Thymus (tissue), 11 donors: ENCODE results near the gene PDRG1. TPM values are rescaled to one million over a fixed set of nuclear protein-coding genes. Genes with fewer than 3 reads are reported as not detected.

Source experiments
- DNase-seq, 9 donors: peaks; one replicate each; pipeline ENCODE4 v3.0.0-alpha.2; 2013; ENCODE audit warnings: low spot score in 9 of 9, low read depth in 6 of 9, missing footprints in 1 of 9
- H3K27ac ChIP-seq, 2 donors: one replicate each; pipeline ENCODE4 v1.5.1; 2013; ENCODE audit warnings: control low read depth in 1 of 2, low read depth in 1 of 2, low read length in 1 of 2, mild to moderate bottlenecking in 1 of 2, moderate library complexity in 1 of 2
- H3K27me3 ChIP-seq, 2 donors: one replicate each; pipeline ENCODE4 v1.5.1; 2013; ENCODE audit warnings: low read length in 1 of 2; ENCODE audit not compliant: control insufficient read depth in 2 of 2, insufficient read depth in 1 of 2
- H3K36me3 ChIP-seq, 2 donors: one replicate each; pipeline ENCODE4 v1.5.1; 2013; ENCODE audit warnings: low read length in 1 of 2, mild to moderate bottlenecking in 1 of 2, moderate library complexity in 1 of 2; ENCODE audit not compliant: control insufficient read depth in 2 of 2, insufficient read depth in 2 of 2
- H3K4me1 ChIP-seq, 2 donors: one replicate each; pipeline ENCODE4 v1.5.1; 2013; ENCODE audit warnings: low read length in 2 of 2; ENCODE audit not compliant: control insufficient read depth in 2 of 2, insufficient read depth in 2 of 2
- H3K4me3 ChIP-seq, 2 donors: one replicate each; pipeline ENCODE4 v1.5.1; 2013; ENCODE audit warnings: low read length in 2 of 2, control low read depth in 1 of 2, mild to moderate bottlenecking in 1 of 2
- H3K9me3 ChIP-seq, 2 donors: one replicate each; pipeline ENCODE4 v1.5.1; 2013; ENCODE audit warnings: low read length in 1 of 2, mild to moderate bottlenecking in 1 of 2; ENCODE audit not compliant: control insufficient read depth in 2 of 2, insufficient read depth in 1 of 2
- WGBS: extraction: QIAGEN DNeasy Blood & Tissue Kit; methylation state at CpG from one replicate; pipeline ENCODE4 v1.1.7; 2013; 5-methylcytosine and 5-hydroxymethylcytosine counted together
- polyA plus RNA-seq: library from polyadenylated mRNA; stranded (reverse); fragments of 200-250 nt; gene quantifications from one replicate; pipeline ENCODE4 v1.2.3, GENCODE V29; 2013
- total RNA-seq: library from RNA; stranded (reverse); fragments of 120-200 nt; gene quantifications from one replicate; pipeline ENCODE4 v1.2.4, GENCODE V29; 2013
- donor health status: healthy.

The PDRG1 gene
- total and polyA plus RNA-seq, 2 donors = 11.1 to 16.4 TPM

DNA sequence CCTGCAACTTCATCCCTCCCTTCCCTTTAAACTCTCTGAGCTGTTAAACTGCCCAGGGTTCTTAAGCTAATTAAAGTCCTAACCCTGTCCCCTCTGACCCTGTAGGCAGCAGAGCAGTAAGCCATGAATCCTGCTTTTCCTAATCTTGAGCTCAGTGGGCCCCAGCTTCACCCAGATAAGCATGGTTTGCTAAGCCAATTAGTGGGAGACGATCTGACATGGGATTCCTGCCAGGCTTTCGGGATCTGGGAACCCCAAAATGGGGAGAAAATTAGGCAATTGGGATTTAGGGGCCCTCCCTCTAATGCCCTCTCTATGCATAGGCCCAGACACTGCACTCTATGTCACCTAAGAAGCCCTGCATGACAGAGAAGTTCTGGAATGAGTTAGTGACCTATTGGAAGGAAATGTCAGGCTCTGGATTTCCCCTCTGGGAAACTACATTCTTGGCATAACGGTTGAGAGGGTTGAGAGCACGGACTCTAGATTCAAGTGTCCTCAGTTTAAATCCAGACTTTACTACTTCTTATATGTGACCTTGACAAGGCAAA, 20.7 kb upstream of the PDRG1 start:
- H3K9me3 ChIP-seq = no peaks in the 10 kb centered on the region
- H3K27me3 ChIP-seq = peaks cover 13 to 40% of the 10 kb centered on the region in 2 donors
- no peak overlapping the region for H3K27ac ChIP-seq
- H3K4me3 ChIP-seq = no peak overlapping the region
- WGBS = 73% methylated on average over 4 of the region's 4 CpGs
- H3K36me3 ChIP-seq = no peaks in the 10 kb centered on the region
- H3K4me1 ChIP-seq = no peaks in the 10 kb centered on the region
- no peak for DNase-seq

DNA sequence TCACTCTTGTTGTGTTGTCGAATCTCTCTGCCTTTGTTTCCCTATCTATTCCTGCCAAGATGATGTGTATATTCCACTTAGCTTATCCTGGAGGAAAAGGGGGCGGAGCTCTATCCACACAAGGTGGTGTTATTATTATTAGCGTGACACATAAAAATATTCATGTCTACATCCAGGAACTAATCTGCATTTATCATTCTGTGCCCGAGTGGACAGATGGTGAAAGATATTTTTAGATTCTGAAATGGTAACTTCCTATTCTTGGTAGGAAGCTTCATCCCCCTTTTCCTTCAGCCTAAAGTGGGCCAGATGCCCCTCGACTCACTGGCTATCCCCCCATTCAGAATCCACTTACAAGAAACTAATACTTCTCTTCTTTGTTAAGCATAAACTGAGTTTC, 18.1 kb upstream of the PDRG1 start:
- Histone ChIP-seq H3K4me1 (no peaks in the 10 kb centered on the region), H3K9me3 (no peaks in the 10 kb centered on the region), H3K4me3 (no peak overlapping the region), H3K27ac (no peak overlapping the region), H3K36me3 (no peaks in the 10 kb centered on the region), H3K27me3 (peaks cover 16 to 51% of the 10 kb centered on the region in 2 donors)
- WGBS = 59% methylated on average over 5 of the region's 5 CpGs
- DNase-seq = no peak

DNA sequence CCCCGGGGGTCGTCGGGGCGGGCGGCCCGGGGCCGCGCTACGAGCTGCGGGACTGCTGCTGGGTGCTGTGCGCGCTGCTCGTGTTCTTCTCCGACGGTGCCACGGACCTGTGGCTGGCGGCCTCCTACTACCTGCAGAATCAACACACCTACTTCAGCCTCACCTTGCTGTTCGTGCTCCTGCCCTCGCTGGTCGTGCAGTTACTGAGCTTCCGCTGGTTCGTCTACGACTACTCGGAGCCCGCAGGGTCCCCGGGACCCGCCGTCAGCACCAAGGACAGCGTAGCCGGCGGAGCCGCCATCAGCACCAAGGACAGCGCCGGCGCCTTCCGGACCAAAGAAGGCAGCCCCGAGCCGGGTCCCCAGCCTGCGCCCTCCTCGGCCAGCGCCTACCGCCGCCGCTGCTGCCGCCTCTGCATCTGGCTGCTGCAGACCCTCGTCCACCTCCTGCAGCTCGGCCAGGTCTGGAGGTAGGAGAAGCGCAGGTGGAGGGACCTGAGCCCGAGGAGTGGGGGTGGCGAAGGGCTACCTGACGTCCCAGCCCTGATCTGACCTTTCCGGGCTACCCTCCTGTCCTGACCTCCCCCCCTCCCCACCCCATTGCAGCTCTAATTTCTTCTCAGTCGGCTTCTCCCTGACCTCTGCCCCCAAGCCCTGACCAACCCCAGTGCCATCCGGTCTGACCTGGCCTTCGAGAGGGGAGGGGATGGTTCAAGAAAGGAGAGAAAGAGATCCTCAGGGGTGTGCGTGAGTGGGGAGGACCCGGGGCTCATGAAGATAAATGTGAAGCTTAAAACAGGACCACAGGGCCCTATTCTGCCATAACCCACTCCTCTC, 16.7 kb upstream of the PDRG1 start:
- H3K4me1 ChIP-seq = no peaks in the 10 kb centered on the region
- H3K27me3 ChIP-seq = peaks cover 16 to 48% of the 10 kb centered on the region in 2 donors
- peak overlapping the region in 1 of 2 donors; percentile 51 for H3K4me3 ChIP-seq
- H3K9me3 ChIP-seq = no peaks in the 10 kb centered on the region
- 4% methylated on average over 57 of the region's 57 CpGs for WGBS
- DNase-seq = peak; percentile 71 to 94 (median 79)
- H3K27ac ChIP-seq = no peak overlapping the region
- H3K36me3 ChIP-seq = no peaks in the 10 kb centered on the region

DNA sequence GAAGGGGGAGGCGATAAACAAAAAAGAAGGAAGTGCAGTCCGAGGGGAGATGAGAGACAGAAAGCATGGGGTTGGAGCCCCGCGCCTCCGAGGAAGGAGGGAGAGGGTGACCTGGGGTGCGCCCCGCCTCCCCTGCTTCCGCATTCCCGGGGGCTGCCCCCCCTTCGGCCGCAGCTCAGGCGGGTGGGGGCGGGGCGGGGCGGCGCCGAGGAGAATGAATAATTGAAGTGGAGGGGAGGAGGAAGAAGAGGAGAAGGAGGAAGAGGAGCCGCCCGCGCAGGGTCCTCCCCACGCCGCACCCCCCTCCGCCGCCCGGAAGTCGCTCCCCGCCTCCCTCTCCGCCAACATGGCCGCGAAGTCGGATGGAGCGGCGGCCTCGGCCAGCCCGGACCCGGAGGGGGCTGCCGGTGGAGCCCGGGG, 16.0 kb upstream of the PDRG1 start, which contains the start of gene XKR7:
TSS of gene XKR7 (plus strand) at position 322 of the 420 bp plus-strand sequence. CDS start at position 347, 25 bp downstream.
- peak in 5 of 9 donors; percentile 4 to 43 (median 19) for DNase-seq
- no peaks in the 10 kb centered on the region for H3K36me3 ChIP-seq
- peaks cover 16 to 49% of the 10 kb centered on the region in 2 donors for H3K27me3 ChIP-seq
- H3K9me3 ChIP-seq = no peaks in the 10 kb centered on the region
- H3K4me3 ChIP-seq = peak within 1 kb of the TSS in 1 of 2 donors; percentile 51
- H3K27ac ChIP-seq = no peak within 1 kb of the TSS
- no peaks in the 10 kb centered on the region for H3K4me1 ChIP-seq
- under 1% methylated on average over 37 of the region's 38 CpGs for WGBS

DNA sequence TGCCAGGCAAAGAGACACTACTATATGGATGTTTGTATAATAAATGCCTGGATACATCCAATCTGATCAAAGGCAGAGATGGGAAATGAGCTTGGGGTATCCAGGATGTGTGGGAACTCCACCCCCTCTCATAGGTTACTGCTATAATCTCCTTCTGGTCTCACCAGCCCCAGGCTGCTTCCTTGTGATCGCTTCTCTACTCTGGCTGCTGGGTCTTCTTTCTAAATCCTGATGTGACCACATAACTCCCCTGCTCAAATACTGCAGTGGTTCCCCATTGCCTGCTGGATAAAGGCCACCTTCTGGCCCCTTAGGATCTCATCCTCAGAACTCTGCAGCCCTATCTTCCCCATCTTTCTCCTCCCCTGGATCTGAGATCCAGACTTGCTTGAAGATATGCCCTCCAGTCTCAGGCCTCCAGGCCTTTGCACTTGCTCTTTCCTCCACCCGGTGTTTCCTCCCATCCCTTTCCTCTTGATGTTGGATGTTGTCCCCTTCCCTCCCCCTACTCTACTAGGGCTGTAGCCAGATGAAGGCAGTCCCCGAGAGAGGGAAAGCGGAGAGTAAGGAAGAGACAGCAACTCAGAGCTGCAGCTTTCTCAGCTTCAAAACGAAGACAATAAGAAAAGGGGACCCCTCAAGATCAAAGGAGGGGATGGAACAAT, 15.3 kb upstream of the PDRG1 start:
- H3K27ac ChIP-seq = no peak overlapping the region
- peaks cover 16 to 50% of the 10 kb centered on the region in 2 donors for H3K27me3 ChIP-seq
- no peaks in the 10 kb centered on the region for H3K9me3 ChIP-seq
- H3K36me3 ChIP-seq = no peaks in the 10 kb centered on the region
- DNase-seq = no peak
- H3K4me1 ChIP-seq = no peaks in the 10 kb centered on the region
- 15% methylated on average over 5 of the region's 5 CpGs for WGBS
- H3K4me3 ChIP-seq = no peak overlapping the region

DNA sequence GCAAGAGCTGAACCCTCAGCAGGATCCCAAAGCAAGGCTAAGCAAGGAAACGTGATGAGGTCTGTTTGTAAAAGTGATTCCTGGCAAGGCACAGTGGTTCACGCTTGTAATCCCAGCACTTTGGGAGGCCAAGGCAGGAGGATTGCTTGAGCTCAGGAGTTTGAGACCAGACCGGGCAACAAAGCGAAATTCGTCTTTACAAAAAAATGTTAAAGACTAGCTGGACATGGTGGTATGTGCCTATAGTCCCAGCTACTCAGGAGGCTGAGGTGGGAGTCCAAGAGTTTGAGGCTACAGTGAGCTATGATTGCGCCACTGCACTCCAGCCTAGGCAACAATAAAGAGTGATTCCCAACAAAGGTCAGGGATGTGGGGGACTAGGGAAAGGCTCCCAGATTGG, 12.0 kb upstream of the PDRG1 start:
- 90% methylated on average over 6 of the region's 6 CpGs for WGBS
- H3K36me3 ChIP-seq = no peaks in the 10 kb centered on the region
- H3K27ac ChIP-seq = no peak overlapping the region
- H3K9me3 ChIP-seq = no peaks in the 10 kb centered on the region
- peaks cover 13 to 42% of the 10 kb centered on the region in 2 donors for H3K27me3 ChIP-seq
- no peaks in the 10 kb centered on the region for H3K4me1 ChIP-seq
- DNase-seq = no peak
- H3K4me3 ChIP-seq = no peak overlapping the region

DNA sequence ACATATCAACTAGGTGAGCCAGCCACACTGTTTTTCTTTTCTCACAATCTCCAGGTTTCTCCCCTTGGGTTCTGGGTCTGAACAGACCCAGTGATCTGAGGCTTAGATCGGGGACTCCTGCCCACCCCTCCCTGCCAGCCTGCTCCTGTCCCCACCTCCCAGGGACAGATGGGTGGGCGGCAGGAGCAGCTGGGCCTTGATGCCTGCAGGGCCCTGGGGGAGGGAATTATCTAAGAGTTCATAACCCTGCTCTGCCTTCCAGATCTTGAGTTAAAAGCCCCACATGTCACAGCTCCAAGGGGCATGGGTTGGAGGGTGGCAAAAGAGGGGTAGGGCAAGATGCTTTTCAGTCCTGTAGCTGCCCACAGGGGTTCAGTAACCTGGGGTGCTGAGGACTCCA, 10.9 kb upstream of the PDRG1 start:
- no peak overlapping the region for H3K4me3 ChIP-seq
- peaks cover 3 to 32% of the 10 kb centered on the region in 2 donors for H3K27me3 ChIP-seq
- no peaks in the 10 kb centered on the region for H3K36me3 ChIP-seq
- H3K4me1 ChIP-seq = no peaks in the 10 kb centered on the region
- H3K27ac ChIP-seq = no peak overlapping the region
- no peaks in the 10 kb centered on the region for H3K9me3 ChIP-seq
- 88% methylated on average over 2 of the region's 2 CpGs for WGBS
- DNase-seq = no peak

DNA sequence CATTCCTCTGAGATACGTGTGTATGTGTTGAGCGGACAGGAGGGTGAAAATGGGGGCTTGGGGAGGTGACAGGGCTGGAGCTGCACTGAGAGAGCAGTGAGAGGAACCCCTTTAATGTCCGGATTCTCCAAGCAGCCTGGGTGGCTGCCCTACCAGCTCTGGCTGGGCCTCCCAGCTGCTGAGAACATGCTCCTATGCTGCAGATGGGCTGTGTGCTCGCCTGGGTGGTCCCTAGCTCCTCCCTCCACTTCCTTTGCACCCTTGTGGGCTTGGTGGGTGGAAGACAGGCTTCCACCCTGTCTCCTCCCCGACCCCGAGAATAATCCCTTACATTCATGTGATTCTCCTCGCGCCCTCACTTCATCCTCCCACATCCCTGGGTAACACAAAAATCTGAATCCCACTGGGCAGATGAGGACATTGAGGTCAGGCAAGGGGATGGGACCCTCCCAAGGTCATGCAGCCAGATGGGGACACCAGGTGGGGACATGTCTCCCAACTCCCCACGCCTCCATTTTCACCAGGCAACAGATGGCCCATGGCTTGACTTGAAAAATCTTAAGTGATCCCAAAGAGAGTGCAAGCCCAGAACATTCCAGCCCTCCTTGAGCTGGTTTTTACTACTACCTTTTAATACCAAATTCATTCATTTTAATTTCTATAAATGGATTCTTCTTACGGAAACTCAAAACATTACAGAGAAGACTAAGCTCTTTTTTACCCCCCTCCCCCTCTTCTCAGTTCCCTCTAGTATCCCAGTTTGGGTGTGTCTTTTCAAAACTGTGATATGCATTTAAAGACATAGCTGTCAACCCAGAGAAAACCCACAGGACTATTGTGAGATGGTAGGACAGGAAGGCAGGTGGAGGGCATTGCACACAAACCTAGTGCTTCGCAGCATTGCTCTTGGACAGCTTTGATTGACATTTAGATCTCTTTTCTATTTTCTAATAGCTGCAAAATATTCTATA, 5.0 kb upstream of the PDRG1 start:
- Histone ChIP-seq H3K4me3 (no peak overlapping the region), H3K4me1 (no peaks in the 10 kb centered on the region), H3K27me3 (peaks cover 0 to 12% of the 10 kb centered on the region in 2 donors), H3K36me3 (no peaks in the 10 kb centered on the region), H3K9me3 (no peaks in the 10 kb centered on the region), H3K27ac (no peak overlapping the region)
- no peak for DNase-seq
- WGBS = 66% methylated on average over 11 of the region's 11 CpGs
